NCI-H524 (cell line): Measurements from ENCODE around the gene ADD3.
"Not testable (repeated sequence)": the region's sequence is repeated elsewhere in the genome, so short reads cannot be mapped to it uniquely, and the experiment has no call there.

ENCODE experiments used
- DNase-seq, 2 experiments: peaks; one replicate each; lab custom pipeline; 2025; lab: John Stamatoyannopoulos, UW

The ADD3 gene

GRCh38 chr10:109975244-109976190 is 32.3 kb upstream of the ADD3 start:
- no peak for DNase-seq

GRCh38 chr10:109976681-109977080 is 31.1 kb upstream of the ADD3 start:
- DNase-seq = no peak

GRCh38 chr10:109977382-109977806 is 30.4 kb upstream of the ADD3 start:
- DNase-seq = no peak

- no peak for DNase-seq
Observed at GRCh38 chr10:109978481-109978880, 29.3 kb upstream of the ADD3 start.

GRCh38 chr10:109979215-109979614 is 28.6 kb upstream of the ADD3 start:
- no peak for DNase-seq

GRCh38 chr10:109981650-109982049 is 26.1 kb upstream of the ADD3 start:
- no peak for DNase-seq

- no peak for DNase-seq
Observed at GRCh38 chr10:109982123-109982522, 25.7 kb upstream of the ADD3 start.

GRCh38 chr10:109982812-109983211 is 25.0 kb upstream of the ADD3 start:
- no peak for DNase-seq

GRCh38 chr10:109984013-109984412 is 23.8 kb upstream of the ADD3 start:
- DNase-seq = no peak

- DNase-seq = not testable (repeated sequence)
Observed at GRCh38 chr10:109985768-109986167, 22.0 kb upstream of the ADD3 start.

GRCh38 chr10:109987452-109988211 is 20.2 kb upstream of the ADD3 start:
- DNase-seq = no peak

GRCh38 chr10:109988212-109988596 is 19.6 kb upstream of the ADD3 start:
- no peak for DNase-seq

GRCh38 chr10:109991266-109991855 is 16.4 kb upstream of the ADD3 start:
- DNase-seq = no peak

- DNase-seq = no peak
Observed at GRCh38 chr10:109992485-109992884, 15.3 kb upstream of the ADD3 start.

- no peak for DNase-seq
Observed at GRCh38 chr10:109993551-109994330, 14.0 kb upstream of the ADD3 start.

- DNase-seq = no peak
Observed at GRCh38 chr10:109994711-109995577, 12.8 kb upstream of the ADD3 start.

- no peak for DNase-seq
Observed at GRCh38 chr10:109995595-109995994, 12.2 kb upstream of the ADD3 start.

- DNase-seq = no peak
Observed at GRCh38 chr10:109996225-109996624, 11.6 kb upstream of the ADD3 start.

GRCh38 chr10:109996766-109997171 is 11.0 kb upstream of the ADD3 start:
- DNase-seq = no peak

- DNase-seq = no peak
Observed at GRCh38 chr10:109997233-109997632, 10.6 kb upstream of the ADD3 start.

GRCh38 chr10:109998513-109998912 is 9.3 kb upstream of the ADD3 start:
- no peak for DNase-seq
